B cell (primary cell): Measurements from ENCODE around the gene NPAS1. TPM values are rescaled to one million over a fixed set of nuclear protein-coding genes. Genes with fewer than 3 reads are reported as not detected.

Experiments
- ATAC-seq: fragments of 200-7000 bp; cut with Tn5 transposase; one replicate; pipeline ENCODE4 v1.10.0; 2021; ENCODE audit warnings: low read depth, mild to moderate bottlenecking, moderate number of reproducible peaks, moderate library complexity
- CTCF ChIA-PET: fragments of 350-600 bp; sonication (Branson Sonifier 250); formaldehyde crosslinking; loops from one replicate; lab custom pipeline; 2021; ENCODE audit warnings: antibody characterized with exemption, inconsistent platforms; lab: Charles Lee
- POLR2A ChIA-PET: fragments of 350-600 bp; sonication (Branson Sonifier 250); formaldehyde crosslinking; loops from one replicate; lab custom pipeline; 2021; ENCODE audit warnings: antibody characterized with exemption; lab: Charles Lee
- DNase-seq: peaks from one replicate; pipeline ENCODE4 v3.0.0; 2013
- H2AFZ ChIP-seq: 2 replicates; pipeline ENCODE4 v1.6.1; 2012; ENCODE audit warnings: mild to moderate bottlenecking, low read depth, low read length; ENCODE audit not compliant: insufficient read depth, poor library complexity, severe bottlenecking
- H3K27ac ChIP-seq, 2 donors: 1 replicate in 1 of 2; 2 replicates in 1 of 2; pipeline ENCODE4 v1.5.1; 2012 to 2013; ENCODE audit warnings: low read length in 2 of 2, mild to moderate bottlenecking in 2 of 2, moderate library complexity in 1 of 2
- H3K27me3 ChIP-seq, 4 experiments: fragments of 200-600 bp in 1 of 4; sonication (generic) in 1 of 4; replicated peaks in 1 of 4; 1 replicate in 2 of 4; 2 replicates in 2 of 4; pipeline versions ENCODE4 v1.6.1 to v1.7.0; 2013 to 2016; ENCODE audit warnings: low read length in 3 of 4, mild to moderate bottlenecking in 2 of 4, mixed read lengths in 1 of 4, moderate library complexity in 1 of 4; ENCODE audit not compliant: insufficient read depth in 4 of 4, control insufficient read depth in 3 of 4; ENCODE audit errors: control extremely low read depth in 1 of 4
- H3K36me3 ChIP-seq, 2 experiments: replicated peaks in 1 of 2; 1 replicate in 1 of 2; 2 replicates in 1 of 2; pipeline versions ENCODE4 v1.6.1 to v1.7.1; 2013; ENCODE audit warnings: low read length in 1 of 2; ENCODE audit not compliant: insufficient read depth in 2 of 2, control insufficient read depth in 1 of 2; ENCODE audit errors: control extremely low read depth in 1 of 2, extremely low read depth in 1 of 2
- H3K4me1 ChIP-seq, 2 donors: fragments of 200-600 bp in 1 of 2; sonication (generic) in 1 of 2; 1 replicate in 1 of 2; 2 replicates in 1 of 2; pipeline versions ENCODE4 v1.5.1 to v1.6.1; 2013 to 2017; ENCODE audit warnings: low read length in 2 of 2; ENCODE audit not compliant: control insufficient read depth in 2 of 2, insufficient read depth in 2 of 2
- H3K4me2 ChIP-seq: replicated peaks from 2 replicates; pipeline ENCODE3; 2012; ENCODE audit warnings: mild to moderate bottlenecking, low read depth, low read length; ENCODE audit not compliant: poor library complexity, severe bottlenecking
- H3K4me3 ChIP-seq, 5 experiments: fragments of 200-600 bp in 1 of 5; sonication (generic) in 1 of 5; 1 replicate in 3 of 5; 2 replicates in 2 of 5; pipeline versions ENCODE4 v1.5.1 to v1.7.0; 2011 to 2016; ENCODE audit warnings: low read length in 4 of 5, mild to moderate bottlenecking in 4 of 5, low read depth in 2 of 5, control low read depth in 1 of 5, moderate library complexity in 1 of 5; ENCODE audit not compliant: insufficient read depth in 1 of 5; ENCODE audit errors: control extremely low read depth in 1 of 5, extremely low read depth in 1 of 5
- H3K79me2 ChIP-seq: fragments of 200-600 bp; sonication (generic); one replicate; pipeline ENCODE4 v1.6.0; 2016; ENCODE audit warnings: low read length; ENCODE audit not compliant: control insufficient read depth, insufficient read depth
- H3K9ac ChIP-seq: fragments of 200-600 bp; sonication (generic); 2 replicates; pipeline ENCODE4 v1.6.1; 2017; ENCODE audit warnings: mild to moderate bottlenecking, low read length, moderate library complexity
- H3K9me3 ChIP-seq, 3 donors: one replicate each; pipeline versions ENCODE4 v1.6.1 to v1.7.1; 2013; ENCODE audit warnings: low read length in 2 of 3; ENCODE audit not compliant: control insufficient read depth in 2 of 3, insufficient read depth in 1 of 3; ENCODE audit errors: control extremely low read depth in 1 of 3
- H4K20me1 ChIP-seq: 2 replicates; pipeline ENCODE4 v1.6.0; 2012; ENCODE audit warnings: mild to moderate bottlenecking, low read length; ENCODE audit not compliant: insufficient read depth, control insufficient read depth, poor library complexity, severe bottlenecking
- H3K27ac Mint-ChIP-seq: one replicate; pipeline ENCODE4 v1.8.0; 2021; ENCODE audit warnings: mixed read lengths
- H3K27me3 Mint-ChIP-seq: one replicate; pipeline ENCODE4 v1.8.0; 2021; ENCODE audit warnings: mixed read lengths
- H3K4me1 Mint-ChIP-seq: one replicate; pipeline ENCODE4 v1.8.0; 2021; ENCODE audit warnings: mixed read lengths
- H3K4me3 Mint-ChIP-seq: one replicate; pipeline ENCODE4 v1.8.0; 2021; ENCODE audit warnings: mixed read lengths
- H3K9me3 Mint-ChIP-seq: one replicate; pipeline ENCODE4 v1.8.0; 2022; ENCODE audit warnings: mixed read lengths; ENCODE audit not compliant: insufficient read depth
- EZH2 ChIP-seq: IDR thresholded peaks from 2 replicates; pipeline ENCODE4 v1.6.1; 2012; ENCODE audit warnings: borderline replicate concordance, low read depth, mild to moderate bottlenecking, moderate library complexity, low read length; ENCODE audit not compliant: insufficient read depth, poor library complexity, severe bottlenecking
- WGBS: methylation state at CpG from one replicate; pipeline ENCODE4 v1.1.5; 2013; ENCODE audit warnings: missing lambda C conversion rate; ENCODE audit not compliant: insufficient coverage; 5-methylcytosine and 5-hydroxymethylcytosine counted together
- intact Hi-C: fragments of 100-400 bp; cut with micrococcal nuclease; formaldehyde crosslinking; loops from one replicate; pipeline ENCODE4 v1.10.0; 2022
- polyA plus RNA-seq: library from polyadenylated mRNA; depleted of rRNA; stranded (reverse); fragments of >200 nt; gene quantifications from 2 replicates; pipeline ENCODE4 v1.2.3, GENCODE V29; 2012
- total RNA-seq, 2 donors: library from RNA; stranded (reverse); fragments of 120-200 nt in 1 of 2; gene quantifications; 1 replicate in 1 of 2; 2 replicates in 1 of 2; pipeline versions ENCODE4 v1.2.3 to v1.2.4, GENCODE V29; 2013 to 2022
- TF ChIP-seq, protein P1 (sequence below): fragments of 200-600 bp; IDR thresholded peaks from one replicate; pipeline ENCODE4 v1.8.0; 2022; ENCODE audit warnings: antibody characterized with exemption, mild to moderate bottlenecking

NPAS1 gene
- total and polyA plus RNA-seq, 2 donors (not counting 1 experiment from before 2014, with no cell fraction given) = 1.1 to 1.7 TPM

- H3K4me3 Mint-ChIP-seq = no peak overlapping the region
- Histone ChIP-seq H3K79me2 (peaks cover 14% of the 10 kb centered on the region), H3K27ac (no peak overlapping the region), H3K9me3 (no peaks in the 10 kb centered on the region), H4K20me1 (peaks cover 12% of the 10 kb centered on the region), H3K36me3 (peaks cover 1 to 20% of the 10 kb centered on the region in 2 experiments), H3K27me3 (no peaks in the 10 kb centered on the region), H3K9ac (no peak overlapping the region), H3K4me3 (no peak overlapping the region), H2AFZ (no peak overlapping the region), H3K4me1 (peaks cover 0 to 12% of the 10 kb centered on the region in 2 donors), H3K4me2 (no peak overlapping the region)
- H3K4me1 Mint-ChIP-seq = no peaks in the 10 kb centered on the region
- CTCF ChIA-PET = interaction anchor here (1.5 kb wide), 1 partner anchor 114 kb away, joined by 3 read pairs; no protein-coding TSS in a partner anchor
- DNase-seq = no peak
- TF ChIP-seq, protein P1, sequence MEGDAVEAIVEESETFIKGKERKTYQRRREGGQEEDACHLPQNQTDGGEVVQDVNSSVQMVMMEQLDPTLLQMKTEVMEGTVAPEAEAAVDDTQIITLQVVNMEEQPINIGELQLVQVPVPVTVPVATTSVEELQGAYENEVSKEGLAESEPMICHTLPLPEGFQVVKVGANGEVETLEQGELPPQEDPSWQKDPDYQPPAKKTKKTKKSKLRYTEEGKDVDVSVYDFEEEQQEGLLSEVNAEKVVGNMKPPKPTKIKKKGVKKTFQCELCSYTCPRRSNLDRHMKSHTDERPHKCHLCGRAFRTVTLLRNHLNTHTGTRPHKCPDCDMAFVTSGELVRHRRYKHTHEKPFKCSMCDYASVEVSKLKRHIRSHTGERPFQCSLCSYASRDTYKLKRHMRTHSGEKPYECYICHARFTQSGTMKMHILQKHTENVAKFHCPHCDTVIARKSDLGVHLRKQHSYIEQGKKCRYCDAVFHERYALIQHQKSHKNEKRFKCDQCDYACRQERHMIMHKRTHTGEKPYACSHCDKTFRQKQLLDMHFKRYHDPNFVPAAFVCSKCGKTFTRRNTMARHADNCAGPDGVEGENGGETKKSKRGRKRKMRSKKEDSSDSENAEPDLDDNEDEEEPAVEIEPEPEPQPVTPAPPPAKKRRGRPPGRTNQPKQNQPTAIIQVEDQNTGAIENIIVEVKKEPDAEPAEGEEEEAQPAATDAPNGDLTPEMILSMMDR = no peak
- TF ChIP-seq EZH2 = no peak
- intact Hi-C loops = no loop called here
- POLR2A ChIA-PET = no interaction called here
- no peaks in the 10 kb centered on the region for H3K27me3 Mint-ChIP-seq
- ATAC-seq = no peak
- no peaks in the 10 kb centered on the region for H3K9me3 Mint-ChIP-seq
- H3K27ac Mint-ChIP-seq = no peak overlapping the region
- WGBS = 96% methylated on average over 2 of the region's 9 CpGs
Observed at GRCh38 chr19:46970815-46971214, 48.8 kb upstream of the NPAS1 start.

- Histone ChIP-seq H3K4me1 (peaks cover 0 to 5% of the 10 kb centered on the region in 2 donors), H4K20me1 (peaks cover 11% of the 10 kb centered on the region), H3K36me3 (peaks cover 0 to 22% of the 10 kb centered on the region in 2 experiments), H3K27me3 (no peaks in the 10 kb centered on the region), H3K4me2 (no peak overlapping the region), H3K27ac (no peak overlapping the region), H3K9ac (no peak overlapping the region), H3K79me2 (peaks cover 10% of the 10 kb centered on the region), H3K9me3 (no peaks in the 10 kb centered on the region), H2AFZ (no peak overlapping the region), H3K4me3 (no peak overlapping the region)
- POLR2A ChIA-PET = no interaction called here
- Mint-ChIP-seq H3K4me1 (peaks cover 2% of the 10 kb centered on the region), H3K4me3 (no peak overlapping the region), H3K9me3 (no peaks in the 10 kb centered on the region), H3K27me3 (no peaks in the 10 kb centered on the region), H3K27ac (no peak overlapping the region)
- intact Hi-C loops = no loop called here
- DNase-seq (no peak), ATAC-seq (no peak)
- TF ChIP-seq, protein P1 = no peak
- TF ChIP-seq EZH2 = no peak
- no CpG with 5 or more reads among the region's 7 CpGs for WGBS
- CTCF ChIA-PET = interaction anchor here (0.6 to 1.5 kb wide), 3 partner anchors 16 to 309 kb away, joined by 3 read pairs; no protein-coding TSS in a partner anchor
Observed at GRCh38 chr19:46972311-46972710, 47.3 kb upstream of the NPAS1 start.
